ENCODE data around the gene DET1. TPM values are rescaled to one million over a fixed set of nuclear protein-coding genes. Genes with fewer than 3 reads are reported as not detected.
"Not testable (repeated sequence)": the region's sequence is repeated elsewhere in the genome, so short reads cannot be mapped to it uniquely, and the experiment has no call there.

Gene DET1
- total RNA-seq, 1 donor from 2014 or later, result 5.4 TPM

GRCh38 chr15:88564741-88565140 lies 18.3 kb upstream of the DET1 start:
- no peak for TF ChIP-seq CTCF (IDR thresholded peaks at IDR 0.05)
- intact Hi-C loops (cut with DNase I), result no loop called here
- Histone ChIP-seq H3K27me3 (no peaks in the 10 kb centered on the region), H3K9me3 (no peaks in the 10 kb centered on the region), H3K4me3 (no peak overlapping the region), H3K36me3 (no peaks in the 10 kb centered on the region), H3K4me1 (no peaks in the 10 kb centered on the region), H3K27ac (no peak overlapping the region)
- DNase-seq, result no peak
- ATAC-seq, result no peak

GRCh38 chr15:88563638-88564037 lies 17.2 kb upstream of the DET1 start:
- ATAC-seq (no peak), DNase-seq (no peak)
- no peaks in the 10 kb centered on the region for H3K9me3 ChIP-seq
- H3K27me3 ChIP-seq, result no peaks in the 10 kb centered on the region
- no peaks in the 10 kb centered on the region for H3K4me1 ChIP-seq
- intact Hi-C loops (cut with DNase I), result no loop called here
- H3K36me3 ChIP-seq, result no peaks in the 10 kb centered on the region
- TF ChIP-seq CTCF (IDR thresholded peaks at IDR 0.05), result no peak
- no peak overlapping the region for H3K27ac ChIP-seq
- H3K4me3 ChIP-seq, result no peak overlapping the region

GRCh38 chr15:88559565-88559964 lies 13.1 kb upstream of the DET1 start:
- intact Hi-C loops (cut with DNase I); H3K9me3 ChIP-seq; H3K36me3 ChIP-seq; H3K4me3 ChIP-seq; H3K4me1 ChIP-seq; H3K27ac ChIP-seq; H3K27me3 ChIP-seq; ATAC-seq; DNase-seq: not testable (repeated sequence)

- DNase-seq; H3K27me3 ChIP-seq; ATAC-seq; H3K9me3 ChIP-seq; H3K27ac ChIP-seq; intact Hi-C loops (cut with DNase I); H3K36me3 ChIP-seq; H3K4me1 ChIP-seq; H3K4me3 ChIP-seq: not testable (repeated sequence)
These were observed 11.5 kb upstream of the DET1 start for GRCh38 chr15:88558026-88558425.

GRCh38 chr15:88548009-88548408 lies 1.5 kb upstream of the DET1 start:
- H3K36me3 ChIP-seq; H3K27me3 ChIP-seq; H3K4me1 ChIP-seq; ATAC-seq; DNase-seq; H3K4me3 ChIP-seq; intact Hi-C loops (cut with DNase I); H3K9me3 ChIP-seq; H3K27ac ChIP-seq: not testable (repeated sequence)

GRCh38 chr15:88545578-88546247 lies 768 bp downstream of the DET1 start:
- peak overlapping the region; percentile 73 for H3K4me3 ChIP-seq
- ATAC-seq; H3K36me3 ChIP-seq; H3K4me1 ChIP-seq; intact Hi-C loops (cut with DNase I); DNase-seq; H3K9me3 ChIP-seq; H3K27me3 ChIP-seq: not testable (repeated sequence)
- H3K27ac ChIP-seq, result peak overlapping the region; percentile 89

- Histone ChIP-seq H3K27me3 (no peaks in the 10 kb centered on the region), H3K27ac (no peak overlapping the region), H3K4me3 (no peak overlapping the region), H3K9me3 (no peaks in the 10 kb centered on the region), H3K36me3 (no peaks in the 10 kb centered on the region), H3K4me1 (peaks cover 3% of the 10 kb centered on the region)
- DNase-seq, result no peak
- intact Hi-C loops (cut with DNase I), result no loop called here
- no peak for ATAC-seq
- TF ChIP-seq CTCF (IDR thresholded peaks at IDR 0.05), result no peak
These were observed 3.3 kb downstream of the DET1 start for GRCh38 chr15:88543065-88543776.
